ENCODE results near the gene MUC5B. TPM values are rescaled to one million over a fixed set of nuclear protein-coding genes. Genes with fewer than 3 reads are reported as not detected.
A peak's percentile ranks its signal among the peaks of the same experiment; 100 is the strongest.

Gene MUC5B, protein sequence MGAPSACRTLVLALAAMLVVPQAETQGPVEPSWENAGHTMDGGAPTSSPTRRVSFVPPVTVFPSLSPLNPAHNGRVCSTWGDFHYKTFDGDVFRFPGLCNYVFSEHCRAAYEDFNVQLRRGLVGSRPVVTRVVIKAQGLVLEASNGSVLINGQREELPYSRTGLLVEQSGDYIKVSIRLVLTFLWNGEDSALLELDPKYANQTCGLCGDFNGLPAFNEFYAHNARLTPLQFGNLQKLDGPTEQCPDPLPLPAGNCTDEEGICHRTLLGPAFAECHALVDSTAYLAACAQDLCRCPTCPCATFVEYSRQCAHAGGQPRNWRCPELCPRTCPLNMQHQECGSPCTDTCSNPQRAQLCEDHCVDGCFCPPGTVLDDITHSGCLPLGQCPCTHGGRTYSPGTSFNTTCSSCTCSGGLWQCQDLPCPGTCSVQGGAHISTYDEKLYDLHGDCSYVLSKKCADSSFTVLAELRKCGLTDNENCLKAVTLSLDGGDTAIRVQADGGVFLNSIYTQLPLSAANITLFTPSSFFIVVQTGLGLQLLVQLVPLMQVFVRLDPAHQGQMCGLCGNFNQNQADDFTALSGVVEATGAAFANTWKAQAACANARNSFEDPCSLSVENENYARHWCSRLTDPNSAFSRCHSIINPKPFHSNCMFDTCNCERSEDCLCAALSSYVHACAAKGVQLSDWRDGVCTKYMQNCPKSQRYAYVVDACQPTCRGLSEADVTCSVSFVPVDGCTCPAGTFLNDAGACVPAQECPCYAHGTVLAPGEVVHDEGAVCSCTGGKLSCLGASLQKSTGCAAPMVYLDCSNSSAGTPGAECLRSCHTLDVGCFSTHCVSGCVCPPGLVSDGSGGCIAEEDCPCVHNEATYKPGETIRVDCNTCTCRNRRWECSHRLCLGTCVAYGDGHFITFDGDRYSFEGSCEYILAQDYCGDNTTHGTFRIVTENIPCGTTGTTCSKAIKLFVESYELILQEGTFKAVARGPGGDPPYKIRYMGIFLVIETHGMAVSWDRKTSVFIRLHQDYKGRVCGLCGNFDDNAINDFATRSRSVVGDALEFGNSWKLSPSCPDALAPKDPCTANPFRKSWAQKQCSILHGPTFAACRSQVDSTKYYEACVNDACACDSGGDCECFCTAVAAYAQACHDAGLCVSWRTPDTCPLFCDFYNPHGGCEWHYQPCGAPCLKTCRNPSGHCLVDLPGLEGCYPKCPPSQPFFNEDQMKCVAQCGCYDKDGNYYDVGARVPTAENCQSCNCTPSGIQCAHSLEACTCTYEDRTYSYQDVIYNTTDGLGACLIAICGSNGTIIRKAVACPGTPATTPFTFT (N-terminal part only)
- total RNA-seq (2016; rRNA removed; fragmentation: Illumina TruSeq; extraction: Trizol) = not detected in 2 replicates
- total RNA-seq (2016; cell fraction: cytosol; rRNA removed; fragmentation: Illumina TruSeq; extraction: Trizol; ENCODE audit: low read depth) = under 0.01 TPM in 1 of 2 replicates, not detected in the other
- total RNA-seq (2016; cell fraction: insoluble cytoplasmic fraction; rRNA removed; fragmentation: Illumina TruSeq; extraction: Trizol) = not detected in 2 replicates
- not detected in 2 replicates for total RNA-seq (2016; cell fraction: membrane; rRNA removed; fragmentation: Illumina TruSeq; extraction: Trizol)
- total RNA-seq (2016; cell fraction: nucleus; rRNA removed; fragmentation: Illumina TruSeq; extraction: Trizol) = not detected in 2 replicates
- 0.01 and 0.05 TPM in 2 replicates for polyA plus RNA-seq (2011; rRNA removed)
- under 0.01 and 0.01 TPM in 2 replicates for polyA plus RNA-seq (2011; cell fraction: cytosol; rRNA removed)
- 0.18 and 0.99 TPM in 2 replicates for polyA plus RNA-seq (2011; cell fraction: nucleus; rRNA removed)
- 2.3 and 3.1 TPM in 2 replicates for polyA plus RNA-seq (2012)
- not detected in 2 replicates for polyA plus RNA-seq (2016; cell fraction: cytosol; fragmentation: Illumina TruSeq; extraction: Trizol; ENCODE audit: low read depth)
- polyA plus RNA-seq (2016; cell fraction: insoluble cytoplasmic fraction; fragmentation: Illumina TruSeq; extraction: Trizol; ENCODE audit: low read depth) = not detected in 2 replicates
- polyA plus RNA-seq (2016; cell fraction: membrane; fragmentation: Illumina TruSeq; extraction: Trizol; ENCODE audit: low read depth) = not detected in 2 replicates
- polyA plus RNA-seq (2016; cell fraction: nucleus; fragmentation: Illumina TruSeq; extraction: Trizol; ENCODE audit: insufficient read depth, low read depth) = not detected in 2 replicates
- 0.02 and 0.06 TPM in 2 replicates for polyA minus RNA-seq (2011; rRNA and poly(A)+ RNA removed; ENCODE audit: low replicate concordance)
- polyA minus RNA-seq (2011; cell fraction: cytosol; rRNA and poly(A)+ RNA removed) = 0.69 TPM in 1 of 2 replicates, not detected in the other
- polyA minus RNA-seq (2011; cell fraction: nucleus; rRNA and poly(A)+ RNA removed) = 0.26 and 0.50 TPM in 2 replicates
- Bru-seq, nascent RNA = percentile 5 among the genes with signal in this experiment
- percentile 3 among the genes with signal in this experiment for BruChase-seq, experiment 1, labeled RNA remaining after a 6-hour chase
- percentile 8 among the genes with signal in this experiment for BruChase-seq, experiment 2, labeled RNA remaining after a 2-hour chase
- long read RNA-seq, experiment 1 = 0 reads
- long read RNA-seq, experiment 2 = 0 reads

DNA sequence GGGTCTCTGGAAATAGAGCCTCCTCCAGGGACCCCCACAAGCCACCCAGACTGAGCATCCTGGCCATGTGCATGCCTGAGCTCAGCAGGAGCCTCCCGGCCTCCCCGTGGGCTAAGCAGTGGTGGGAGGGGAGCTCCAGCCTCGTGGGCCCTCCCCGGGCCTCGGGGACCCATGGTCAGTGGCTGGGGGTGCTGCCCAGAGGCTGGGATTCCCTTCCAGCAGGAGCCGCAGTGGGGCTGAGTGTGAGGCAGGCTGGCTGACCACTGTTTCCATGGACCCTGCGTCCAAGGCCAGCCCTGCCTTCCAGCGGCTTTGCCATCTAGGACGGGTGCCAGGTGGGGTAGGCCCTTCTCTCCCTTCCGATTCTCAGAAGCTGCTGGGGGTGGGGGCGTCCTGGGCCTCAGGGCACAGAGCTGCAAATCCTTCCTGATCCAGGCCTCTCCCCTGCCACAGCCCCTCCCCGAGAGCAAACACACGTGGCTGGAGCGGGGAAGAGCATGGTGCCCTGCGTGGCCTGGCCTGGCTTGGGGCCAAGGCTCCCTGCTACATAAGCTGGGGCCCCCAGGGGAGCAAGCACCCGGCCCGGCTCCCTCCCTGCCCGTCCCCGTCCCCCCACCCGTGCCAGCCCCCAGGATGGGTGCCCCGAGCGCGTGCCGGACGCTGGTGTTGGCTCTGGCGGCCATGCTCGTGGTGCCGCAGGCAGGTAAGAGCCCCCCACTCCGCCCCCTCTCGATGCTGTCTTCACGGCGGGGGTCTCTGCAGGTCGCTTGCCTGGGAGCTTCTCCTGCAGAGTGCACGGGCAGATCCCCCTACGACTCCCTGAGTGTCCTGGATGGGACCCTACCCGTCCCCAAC lies at the start of gene MUC5B:
MUC5B (plus strand) TSS at position 576 of the 855 bp plus-strand sequence; CDS start at position 634, 58 bp downstream.
- DNase-seq (ENCODE audit: low spot score) (no peak), ATAC-seq (peak; percentile 38), FAIRE-seq (no peak)
- H3K27ac ChIP-seq (ENCODE audit: extremely low read length, insufficient read depth, low read length) = no peak within 1 kb of the TSS
- intact Hi-C loops (cut with micrococcal nuclease; ENCODE audit: unreplicated experiment) = no loop called here
- no TSS peak for BruUV-seq (replicated peaks)
- in situ Hi-C loops (cut with HindIII; ENCODE audit: extremely low pct_ligation_motif_present, low pct_unique_long_range_greater_than_20kb) = no loop called here
- H4K20me1 ChIP-seq (ENCODE audit: insufficient read depth, low read length) = peaks cover 13% of the 10 kb centered on the region; the same call in 1 of the 2 replicates
- H3K4me3 ChIP-seq (replicated peaks in 1 of 3; ENCODE audit: insufficient read depth in 1 of 3, low read depth in 2 of 3, low read length in 3 of 3) = no peak within 1 kb of the TSS
- H2AFZ ChIP-seq (ENCODE audit: low read length) = no peak within 1 kb of the TSS
- peaks cover 36% of the 10 kb centered on the region for H3K4me1 ChIP-seq (ENCODE audit: insufficient read depth, low read length)
- H3K9me3 ChIP-seq (ENCODE audit: low read length) = no peaks in the 10 kb centered on the region
- ChIA-PET CTCF (ENCODE audit: low intra/inter-chr PET ratio, low total read pairs) (no interaction called here), POLR2A (no interaction called here)
- no peak within 1 kb of the TSS for H3K9ac ChIP-seq (ENCODE audit: insufficient read depth, low read depth, low read length)
- peaks cover 20 to 61% of the 10 kb centered on the region in 2 experiments for H3K27me3 ChIP-seq (ENCODE audit: control insufficient read depth in 1 of 2, insufficient read depth in 2 of 2, low read length in 2 of 2)
- 34% methylated on average over 15 of the region's 36 CpGs for WGBS (ENCODE audit: low lambda C conversion rate)
- no peaks in the 10 kb centered on the region for H3K36me3 ChIP-seq (replicated peaks in 1 of 2; ENCODE audit: control insufficient read depth in 1 of 2, insufficient read depth in 2 of 2, low read length in 2 of 2)
- no peak within 1 kb of the TSS for H3K4me2 ChIP-seq (ENCODE audit: low read depth, low read length)
- no peaks in the 10 kb centered on the region for H3K79me2 ChIP-seq (ENCODE audit: insufficient read depth, low read length)
- TF ChIP-seq ZNF788 (CRISPR knock-in tag; IDR thresholded peaks at IDR 0.05; ENCODE audit: borderline replicate concordance) (no peak), MED1 (CRISPR knock-in tag; IDR thresholded peaks at IDR 0.05) (0 out of 2 replicates have a peak, but pooled peaks have one; percentile 19), KDM2A (CRISPR knock-in tag; IDR thresholded peaks at IDR 0.05; ENCODE audit: borderline replicate concordance, low read depth) (0 out of 2 replicates have a peak, but pooled peaks have one; percentile 7), ZNF800 (CRISPR knock-in tag; IDR thresholded peaks at IDR 0.05) (no peak), EHMT2 (IDR thresholded peaks at IDR 0.05; ENCODE audit: borderline replicate concordance, low read depth, low read length) (no peak), NAIF1 (CRISPR knock-in tag; IDR thresholded peaks at IDR 0.05; ENCODE audit: borderline replicate concordance) (no peak), WIZ (CRISPR knock-in tag; IDR thresholded peaks at IDR 0.05) (no peak), MNT (IDR thresholded peaks at IDR 0.05) (peak; percentile 87), BHLHE40 (IDR thresholded peaks at IDR 0.05; ENCODE audit: low read length) (no peak), RARA (CRISPR knock-in tag; IDR thresholded peaks at IDR 0.05) (no peak)

Data from HepG2 (cell line).